GM18519 (cell line): ENCODE data around the gene ESPN.
"Not testable (repeated sequence)": the region's sequence is repeated elsewhere in the genome, so short reads cannot be mapped to it uniquely, and the experiment has no call there.

Experiments used
- ATAC-seq: cut with Tn5 transposase; IDR thresholded peaks from one replicate; pipeline ENCODE4 v1.9.1; 2021; ENCODE audit warnings: mild to moderate bottlenecking, moderate library complexity; ENCODE audit not compliant: unreplicated experiment, low FRiP score

ESPN gene

DNA sequence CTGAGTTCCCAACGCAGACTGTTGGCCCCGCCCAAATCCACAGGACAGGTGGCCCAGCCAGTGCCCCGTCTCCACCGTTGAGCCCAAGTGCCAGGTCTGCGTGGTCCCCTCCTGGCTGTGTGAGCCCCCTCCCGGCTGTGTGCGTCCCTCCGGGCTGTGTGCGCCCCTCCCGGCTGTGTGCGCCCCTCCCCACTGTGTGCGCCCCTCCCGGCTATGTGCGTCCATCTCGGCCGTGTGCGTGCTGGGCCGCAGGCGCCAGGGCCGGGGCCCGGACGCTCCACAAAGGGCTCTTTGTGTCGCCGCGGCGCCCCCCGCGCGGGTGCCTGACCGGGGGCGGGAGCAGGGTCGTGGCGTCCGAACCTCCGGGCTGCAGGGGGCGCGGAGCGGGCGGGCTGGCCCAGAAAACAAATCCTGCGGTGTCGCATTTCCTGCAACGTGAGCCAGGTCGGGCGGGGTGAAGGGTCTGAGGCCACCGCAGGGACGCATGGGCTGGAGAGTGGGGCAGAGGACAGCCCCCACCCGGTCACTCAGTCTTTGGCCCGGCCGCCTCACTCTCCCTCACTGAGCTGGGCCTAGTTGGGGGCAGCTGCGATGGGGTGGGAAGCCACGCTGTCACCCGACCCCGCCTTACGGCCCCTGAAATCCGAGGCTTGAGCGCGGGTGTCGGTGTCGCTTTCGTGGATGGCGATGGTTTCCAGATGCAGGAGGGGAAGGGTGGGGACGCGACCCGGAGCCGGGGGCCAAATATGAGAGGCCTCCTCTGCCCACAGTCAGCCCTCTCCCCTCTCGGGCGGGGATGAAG, 22.6 kb downstream of the ESPN start:
- no peak for ATAC-seq

DNA sequence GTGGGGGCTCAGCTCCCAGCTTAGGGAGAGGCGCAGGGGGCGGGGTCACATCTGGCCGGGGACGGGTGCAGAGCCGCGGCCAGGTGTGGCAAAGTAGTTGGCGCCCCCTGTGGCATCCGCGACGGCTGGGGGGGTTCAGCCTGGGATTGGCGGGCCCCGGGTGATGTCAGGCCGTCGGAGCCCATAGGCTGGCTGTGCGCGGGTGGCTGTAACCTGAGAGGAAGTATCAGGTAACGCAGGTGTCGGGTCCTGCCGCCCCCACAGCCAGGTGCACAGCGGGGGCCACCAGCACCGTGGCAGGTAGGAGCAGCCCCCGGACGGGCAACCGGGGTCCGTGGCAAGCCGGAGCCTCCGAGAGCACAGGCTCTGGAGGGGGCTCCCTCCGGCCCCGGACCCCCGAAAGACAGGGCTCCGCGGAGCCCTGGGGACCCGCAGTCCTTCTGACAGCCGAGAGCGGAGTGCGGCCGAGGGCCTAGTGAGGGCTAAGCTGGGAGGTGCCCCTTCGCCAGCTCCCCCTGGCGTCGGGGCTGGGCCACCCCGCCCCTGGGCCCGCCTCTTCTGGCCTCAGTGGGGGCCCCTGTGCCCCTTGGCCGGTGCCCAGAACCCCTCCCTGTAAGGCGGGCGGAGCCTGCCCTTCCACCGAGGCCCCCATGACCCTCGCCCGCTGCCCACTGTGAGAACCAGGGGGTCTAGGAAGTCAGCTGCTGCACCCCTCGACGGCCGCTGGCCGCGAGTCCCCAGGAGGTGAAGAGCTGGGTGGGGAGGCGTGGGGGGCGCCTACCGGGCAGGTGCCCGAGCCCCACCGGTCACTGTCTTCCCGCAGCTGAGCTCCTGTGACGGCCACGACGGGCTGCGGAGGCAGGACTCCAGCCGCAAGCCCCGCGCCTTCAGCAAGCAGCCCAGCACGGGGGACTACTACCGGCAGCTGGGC, 23.5 kb downstream of the ESPN start:
- no peak for ATAC-seq

GRCh38 chr1:6448749-6449631, 24.4 kb downstream of the ESPN start:
- no peak for ATAC-seq

DNA sequence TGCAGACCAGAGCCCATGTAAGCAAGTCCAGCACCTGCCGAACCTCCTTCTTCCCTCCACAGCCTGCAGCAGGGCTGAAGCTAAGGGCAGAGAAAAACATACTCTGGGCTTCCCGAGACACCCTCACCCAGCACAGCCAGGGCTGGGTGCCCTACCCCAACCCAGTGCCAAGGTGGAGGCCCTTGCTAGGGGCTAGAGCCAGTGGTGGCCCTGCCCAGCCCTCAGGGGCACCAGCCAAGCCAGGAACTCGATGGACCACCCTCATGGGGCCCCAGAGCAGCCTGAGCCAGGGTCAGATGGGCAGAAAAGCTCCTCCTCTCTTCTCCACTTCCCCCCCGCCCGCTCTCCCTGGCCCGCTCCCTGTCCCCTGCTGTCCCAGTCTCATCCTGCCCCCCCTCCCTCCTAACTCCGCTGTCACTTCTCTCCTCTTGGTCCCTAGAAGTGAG, 25.5 kb downstream of the ESPN start:
- ATAC-seq, result no peak

GRCh38 chr1:6450486-6450885, 25.9 kb downstream of the ESPN start:
- ATAC-seq, result not testable (repeated sequence)

GRCh38 chr1:6450943-6451373, 26.4 kb downstream of the ESPN start:
- ATAC-seq, result no peak

DNA sequence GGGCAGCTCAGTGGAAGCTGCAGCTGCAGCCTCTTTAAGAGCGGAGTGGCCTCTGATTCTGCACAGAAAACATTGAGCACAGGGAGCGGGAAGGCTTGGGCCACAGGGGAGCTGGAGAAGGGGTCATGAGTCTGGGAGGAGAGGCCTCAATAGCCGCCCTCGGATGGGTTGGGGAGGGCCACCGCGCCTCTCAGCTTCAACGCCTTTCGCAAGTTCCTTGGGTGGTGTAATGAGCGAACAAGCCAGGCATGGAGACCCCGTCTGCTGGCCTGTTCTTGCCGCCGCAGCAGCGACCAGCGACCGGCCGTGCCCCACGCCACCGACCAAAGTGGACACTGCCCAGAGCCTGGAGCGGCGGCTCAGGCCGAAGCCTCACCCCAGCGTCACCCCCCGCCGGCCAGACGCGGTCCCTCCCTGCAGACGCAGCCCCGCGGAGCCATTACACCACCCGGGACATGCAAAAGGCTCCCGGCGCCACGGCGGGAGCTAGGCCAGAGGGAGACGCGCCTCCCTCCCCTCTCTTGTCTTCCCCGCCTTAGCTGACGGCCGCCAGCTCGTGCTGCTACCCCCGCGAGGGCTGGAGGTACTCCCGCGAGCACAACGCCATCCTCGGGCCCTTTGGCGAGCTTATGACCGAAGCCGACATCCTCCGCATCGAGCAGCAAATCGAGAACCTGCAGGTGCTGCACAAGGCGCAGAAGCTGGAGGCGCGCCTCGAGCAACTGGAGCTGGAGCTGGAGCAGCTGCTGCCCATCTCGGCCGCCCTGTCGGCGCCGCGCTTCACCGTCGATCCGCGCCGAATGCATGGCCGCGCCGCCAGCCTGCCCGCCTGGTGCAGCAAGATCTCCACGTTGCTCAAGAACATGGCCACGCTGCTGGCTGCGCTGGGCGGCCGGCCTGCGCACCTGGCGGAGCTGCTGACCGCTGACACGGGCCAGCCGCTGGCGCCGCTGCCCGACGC, 29.6 kb downstream of the ESPN start:
- ATAC-seq, result not testable (repeated sequence)

GRCh38 chr1:6454856-6455751, 30.5 kb downstream of the ESPN start:
- ATAC-seq, result no peak

GRCh38 chr1:6455752-6456520, 31.4 kb downstream of the ESPN start:
- not testable (repeated sequence) for ATAC-seq

DNA sequence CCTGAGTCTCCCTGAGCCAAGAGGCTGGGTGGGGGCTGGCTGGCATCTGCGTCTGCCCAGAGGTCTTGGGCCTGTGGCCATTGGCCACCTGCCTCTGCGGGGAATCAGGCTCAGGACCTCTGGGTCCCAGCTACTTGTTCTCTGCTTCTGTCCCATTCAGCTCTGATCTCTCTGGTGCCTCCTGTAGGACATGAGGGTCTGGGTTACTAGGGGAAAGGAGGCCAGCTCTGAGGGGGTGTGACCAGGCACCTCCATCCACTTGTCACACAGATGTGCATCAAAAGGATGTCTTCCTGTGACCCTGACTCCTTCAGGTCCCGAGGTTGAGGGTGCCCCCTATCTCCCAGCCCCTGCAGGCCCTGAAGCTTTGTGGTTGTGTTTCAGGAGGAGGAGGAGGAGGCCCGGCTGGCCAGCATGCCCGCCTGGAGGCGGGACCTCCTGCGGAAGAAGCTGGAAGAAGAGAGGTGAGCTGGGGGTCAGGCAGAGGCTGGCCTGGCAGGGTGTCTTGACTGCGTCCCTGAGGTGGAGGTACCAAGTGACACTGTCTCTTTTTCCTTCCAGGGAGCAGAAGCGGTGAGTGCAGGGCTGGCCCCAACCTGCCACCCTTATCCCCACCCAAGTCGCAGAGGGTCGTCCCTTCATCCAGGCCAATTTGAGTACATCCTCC, 32.4 kb downstream of the ESPN start:
- ATAC-seq, result no peak

DNA sequence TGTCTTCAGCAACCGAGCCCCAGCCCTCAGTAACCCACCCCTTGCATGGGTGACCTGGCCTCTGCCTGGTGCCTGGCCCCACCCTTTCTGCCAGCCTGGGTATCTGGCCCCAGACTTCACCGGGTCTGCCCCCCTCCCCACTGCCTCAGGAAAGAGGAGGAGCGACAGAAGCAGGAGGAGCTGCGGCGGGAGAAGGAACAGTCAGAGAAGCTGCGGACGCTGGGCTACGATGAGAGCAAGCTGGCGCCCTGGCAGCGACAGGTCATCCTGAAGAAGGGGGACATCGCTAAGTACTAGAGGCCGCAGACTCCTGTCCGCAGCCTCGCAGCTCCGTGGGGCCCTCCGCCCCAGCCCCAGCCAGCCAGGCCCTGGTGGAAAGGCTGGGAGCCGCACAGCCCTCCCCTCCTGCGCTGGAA, 35.3 kb downstream of the ESPN start:
- no peak for ATAC-seq

GRCh38 chr1:6460301-6461050, 35.9 kb downstream of the ESPN start:
- no peak for ATAC-seq

- ATAC-seq, result no peak
Measured at GRCh38 chr1:6461051-6461530, 36.5 kb downstream of the ESPN start.

- no peak for ATAC-seq
Measured at GRCh38 chr1:6461538-6462411, 37.2 kb downstream of the ESPN start.

DNA sequence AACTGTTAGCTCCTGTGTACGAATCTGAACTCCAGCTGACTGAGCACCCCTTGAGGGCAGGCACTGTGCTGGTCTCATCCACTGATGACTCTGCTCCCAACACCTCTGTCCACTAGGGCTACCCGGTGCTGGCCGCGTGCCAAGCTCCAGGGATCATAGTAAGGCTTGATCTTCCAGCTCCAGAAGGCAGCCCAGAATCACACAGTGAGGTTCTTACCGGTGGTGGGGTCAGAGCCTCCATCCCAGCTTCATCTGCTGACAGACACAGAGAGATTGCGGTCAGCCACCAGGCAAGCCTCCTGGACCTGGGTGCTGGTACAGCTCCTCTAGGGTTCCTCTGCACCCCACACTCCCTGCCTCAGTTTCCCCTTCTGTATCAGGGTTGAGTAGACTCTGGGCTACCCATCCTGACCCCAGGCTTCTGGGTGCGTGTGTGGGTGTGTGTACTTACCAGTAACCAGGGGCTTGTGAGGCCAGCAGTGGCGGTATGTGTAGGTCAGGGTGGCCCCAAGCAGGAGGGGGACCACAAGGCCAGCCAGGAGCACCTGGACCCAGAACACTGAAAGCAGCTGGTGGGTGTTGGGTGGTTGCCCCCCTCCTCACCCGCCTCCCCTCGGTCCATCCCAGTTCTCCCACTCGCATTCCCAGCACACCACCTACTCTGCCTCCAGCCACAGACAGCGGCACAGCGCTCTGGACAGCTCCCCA, 38.0 kb downstream of the ESPN start:
- ATAC-seq, result no peak
